ENCODE data around the gene SLC18B1.
A peak's percentile ranks its signal among the peaks of the same experiment; 100 is the strongest.

The SLC18B1 gene

GRCh38 chr6:132734694-132735236, 63.7 kb downstream of the SLC18B1 start:
- no peak overlapping the region for H3K4me2 ChIP-seq (ENCODE audit: low read depth, low read length, poor library complexity, severe bottlenecking)
- no peaks in the 10 kb centered on the region for H3K27me3 ChIP-seq (ENCODE audit: insufficient read depth, low read length, poor library complexity, severe bottlenecking)
- no peak overlapping the region for H2AFZ ChIP-seq (ENCODE audit: low read length)
- no peak overlapping the region for H3K9ac ChIP-seq (ENCODE audit: low read depth, low read length, poor library complexity, severe bottlenecking)
- H3K4me1 ChIP-seq (ENCODE audit: insufficient read depth, low read length, poor library complexity, severe bottlenecking): peaks cover 3% of the 10 kb centered on the region
- no peaks in the 10 kb centered on the region for H3K79me2 ChIP-seq (ENCODE audit: insufficient read depth, low read length)
- no peak overlapping the region for H3K4me3 ChIP-seq (ENCODE audit: low read length, poor library complexity, severe bottlenecking)
- no peaks in the 10 kb centered on the region for H4K20me1 ChIP-seq (ENCODE audit: insufficient read depth, low read length, poor library complexity, severe bottlenecking)
- no peaks in the 10 kb centered on the region for H3F3A ChIP-seq (ENCODE audit: low read depth)
- H3K9me2 ChIP-seq (replicated peaks; ENCODE audit: low read depth, low read length): no peaks in the 10 kb centered on the region
- no peaks in the 10 kb centered on the region for H3K9me3 ChIP-seq (ENCODE audit: insufficient read depth, low read depth, low read length)
- H3K36me3 ChIP-seq (ENCODE audit: insufficient read depth, low read length): no peaks in the 10 kb centered on the region
- TF ChIP-seq EZH2phosphoT487 (IDR thresholded peaks at IDR 0.05; ENCODE audit: borderline replicate concordance) (no peak), CTCF (conservative IDR thresholded peaks at IDR 0.05; ENCODE audit: low read length) (peak; percentile 52)

GRCh38 chr6:132733814-132734213, 64.6 kb downstream of the SLC18B1 start:
- no peak overlapping the region for H3K4me3 ChIP-seq (ENCODE audit: low read length, poor library complexity, severe bottlenecking)
- H3K9me3 ChIP-seq (ENCODE audit: insufficient read depth, low read depth, low read length): no peaks in the 10 kb centered on the region
- H3K4me1 ChIP-seq (ENCODE audit: insufficient read depth, low read length, poor library complexity, severe bottlenecking): peaks cover 3% of the 10 kb centered on the region
- no peaks in the 10 kb centered on the region for H4K20me1 ChIP-seq (ENCODE audit: insufficient read depth, low read length, poor library complexity, severe bottlenecking)
- TF ChIP-seq EZH2phosphoT487 (IDR thresholded peaks at IDR 0.05; ENCODE audit: borderline replicate concordance) (no peak), CTCF (conservative IDR thresholded peaks at IDR 0.05; ENCODE audit: low read length) (no peak)
- no peak overlapping the region for H2AFZ ChIP-seq (ENCODE audit: low read length)
- H3K36me3 ChIP-seq (ENCODE audit: insufficient read depth, low read length): no peaks in the 10 kb centered on the region
- no peaks in the 10 kb centered on the region for H3K27me3 ChIP-seq (ENCODE audit: insufficient read depth, low read length, poor library complexity, severe bottlenecking)
- H3K9me2 ChIP-seq (replicated peaks; ENCODE audit: low read depth, low read length): no peaks in the 10 kb centered on the region
- no peaks in the 10 kb centered on the region for H3F3A ChIP-seq (ENCODE audit: low read depth)
- no peaks in the 10 kb centered on the region for H3K79me2 ChIP-seq (ENCODE audit: insufficient read depth, low read length)
- H3K9ac ChIP-seq (ENCODE audit: low read depth, low read length, poor library complexity, severe bottlenecking): no peak overlapping the region
- no peak overlapping the region for H3K4me2 ChIP-seq (ENCODE audit: low read depth, low read length, poor library complexity, severe bottlenecking)

- Histone ChIP-seq H3K4me1 (ENCODE audit: insufficient read depth, low read length, poor library complexity, severe bottlenecking) (peaks cover 3% of the 10 kb centered on the region), H2AFZ (ENCODE audit: low read length) (no peak overlapping the region), H3K4me3 (ENCODE audit: low read length, poor library complexity, severe bottlenecking) (no peak overlapping the region), H3K36me3 (ENCODE audit: insufficient read depth, low read length) (no peaks in the 10 kb centered on the region), H3K9me3 (ENCODE audit: insufficient read depth, low read depth, low read length) (no peaks in the 10 kb centered on the region), H4K20me1 (ENCODE audit: insufficient read depth, low read length, poor library complexity, severe bottlenecking) (no peaks in the 10 kb centered on the region), H3K27me3 (ENCODE audit: insufficient read depth, low read length, poor library complexity, severe bottlenecking) (no peaks in the 10 kb centered on the region), H3K79me2 (ENCODE audit: insufficient read depth, low read length) (no peaks in the 10 kb centered on the region), H3K4me2 (ENCODE audit: low read depth, low read length, poor library complexity, severe bottlenecking) (no peak overlapping the region), H3F3A (ENCODE audit: low read depth) (no peaks in the 10 kb centered on the region), H3K9ac (ENCODE audit: low read depth, low read length, poor library complexity, severe bottlenecking) (no peak overlapping the region), H3K9me2 (replicated peaks; ENCODE audit: low read depth, low read length) (no peaks in the 10 kb centered on the region)
- TF ChIP-seq EZH2phosphoT487 (IDR thresholded peaks at IDR 0.05; ENCODE audit: borderline replicate concordance) (no peak), CTCF (conservative IDR thresholded peaks at IDR 0.05; ENCODE audit: low read length) (no peak)
These were observed 65.2 kb downstream of the SLC18B1 start for GRCh38 chr6:132733283-132733682.

Data from Loucy (cell line).